Measurements from ENCODE around the gene LMO2.
A peak's percentile ranks its signal among the peaks of the same experiment; 100 is the strongest.

Gene LMO2

GRCh38 chr11:33900159-33900840 is 8.4 kb upstream of the LMO2 start:
- no peak overlapping the region for H3K4me3 ChIP-seq (ENCODE audit: insufficient read depth, low read length, poor library complexity, severe bottlenecking)
- no peaks in the 10 kb centered on the region for H4K20me1 ChIP-seq (ENCODE audit: low read depth, low read length)
- no peaks in the 10 kb centered on the region for H3K27me3 ChIP-seq (ENCODE audit: low read length)
- H3F3A ChIP-seq (ENCODE audit: insufficient read depth): peaks cover 4% of the 10 kb centered on the region; the same call in 1 of the 2 replicates
- peak overlapping the region; percentile 45 for H3K27ac ChIP-seq (ENCODE audit: low read depth, low read length)
- TF ChIP-seq EZH2phosphoT487 (conservative IDR thresholded peaks at IDR 0.05; ENCODE audit: low read length) (no peak), CTCF (IDR thresholded peaks at IDR 0.05; ENCODE audit: insufficient read depth, low read length, poor library complexity, severe bottlenecking) (no peak)
- H3K36me3 ChIP-seq (ENCODE audit: low read length): no peaks in the 10 kb centered on the region
- peak overlapping the region; percentile 32 for H3K4me2 ChIP-seq (ENCODE audit: low read depth, low read length, poor library complexity, severe bottlenecking)
- H3K9me2 ChIP-seq (replicated peaks; ENCODE audit: insufficient read depth, low read length): no peaks in the 10 kb centered on the region
- H3K9ac ChIP-seq (ENCODE audit: low read length): peak overlapping the region; percentile 24; the same call in 1 of the 2 replicates
- H3K79me2 ChIP-seq (ENCODE audit: insufficient read depth, low read length): no peaks in the 10 kb centered on the region
- H2AFZ ChIP-seq (ENCODE audit: low read depth, low read length, severe bottlenecking): peak overlapping the region; percentile 54
- H3K9me3 ChIP-seq (ENCODE audit: insufficient read depth, low read length): no peaks in the 10 kb centered on the region

GRCh38 chr11:33899400-33900037 is 7.6 kb upstream of the LMO2 start:
- H3K9me3 ChIP-seq (ENCODE audit: insufficient read depth, low read length): no peaks in the 10 kb centered on the region
- TF ChIP-seq EZH2phosphoT487 (conservative IDR thresholded peaks at IDR 0.05; ENCODE audit: low read length): no peak
- no peak for TF ChIP-seq CTCF (IDR thresholded peaks at IDR 0.05; ENCODE audit: insufficient read depth, low read length, poor library complexity, severe bottlenecking)
- H3K9me2 ChIP-seq (replicated peaks; ENCODE audit: insufficient read depth, low read length): no peaks in the 10 kb centered on the region
- no peaks in the 10 kb centered on the region for H4K20me1 ChIP-seq (ENCODE audit: low read depth, low read length)
- H3K36me3 ChIP-seq (ENCODE audit: low read length): no peaks in the 10 kb centered on the region
- H3K9ac ChIP-seq (ENCODE audit: low read length): 0 out of 2 replicates have a peak overlapping the region, but pooled peaks have one; percentile 24
- H3K79me2 ChIP-seq (ENCODE audit: insufficient read depth, low read length): no peaks in the 10 kb centered on the region
- H3K4me3 ChIP-seq (ENCODE audit: insufficient read depth, low read length, poor library complexity, severe bottlenecking): no peak overlapping the region
- no peak overlapping the region for H2AFZ ChIP-seq (ENCODE audit: low read depth, low read length, severe bottlenecking)
- H3K4me2 ChIP-seq (ENCODE audit: low read depth, low read length, poor library complexity, severe bottlenecking): peak overlapping the region; percentile 32
- peaks cover 4% of the 10 kb centered on the region; the same call in 1 of the 2 replicates for H3F3A ChIP-seq (ENCODE audit: insufficient read depth)
- H3K27ac ChIP-seq (ENCODE audit: low read depth, low read length): no peak overlapping the region
- H3K27me3 ChIP-seq (ENCODE audit: low read length): no peaks in the 10 kb centered on the region

DNA sequence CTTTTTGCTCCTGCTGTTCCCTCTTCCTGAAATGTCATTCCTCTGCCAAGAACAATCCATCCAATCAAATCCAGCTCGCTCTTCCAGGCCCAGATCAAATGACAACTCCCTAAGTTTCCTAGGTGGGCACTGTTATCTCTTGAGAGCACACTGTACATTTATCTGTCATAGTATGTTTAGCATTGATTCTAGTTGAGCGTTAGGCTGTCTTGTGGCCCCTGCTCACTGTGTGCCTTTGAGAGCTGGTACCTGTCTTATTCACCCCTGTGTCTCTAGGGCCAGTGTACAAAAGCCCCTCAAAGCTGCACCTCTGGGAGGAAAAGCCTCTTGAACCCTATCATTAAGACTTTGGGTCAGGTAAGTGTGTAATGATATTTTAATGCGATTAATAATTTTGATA is 7.1 kb upstream of the LMO2 start:
- Histone ChIP-seq H3K79me2 (ENCODE audit: insufficient read depth, low read length) (no peaks in the 10 kb centered on the region), H3K9me2 (replicated peaks; ENCODE audit: insufficient read depth, low read length) (no peaks in the 10 kb centered on the region), H3K9ac (ENCODE audit: low read length) (no peak overlapping the region), H3K27ac (ENCODE audit: low read depth, low read length) (no peak overlapping the region), H3K4me2 (ENCODE audit: low read depth, low read length, poor library complexity, severe bottlenecking) (no peak overlapping the region), H2AFZ (ENCODE audit: low read depth, low read length, severe bottlenecking) (no peak overlapping the region), H3K36me3 (ENCODE audit: low read length) (no peaks in the 10 kb centered on the region), H3F3A (ENCODE audit: insufficient read depth) (peaks cover 9% of the 10 kb centered on the region), H3K9me3 (ENCODE audit: insufficient read depth, low read length) (no peaks in the 10 kb centered on the region), H3K27me3 (ENCODE audit: low read length) (no peaks in the 10 kb centered on the region), H3K4me3 (ENCODE audit: insufficient read depth, low read length, poor library complexity, severe bottlenecking) (no peak overlapping the region), H4K20me1 (ENCODE audit: low read depth, low read length) (no peaks in the 10 kb centered on the region)
- TF ChIP-seq CTCF (IDR thresholded peaks at IDR 0.05; ENCODE audit: insufficient read depth, low read length, poor library complexity, severe bottlenecking) (no peak), EZH2phosphoT487 (conservative IDR thresholded peaks at IDR 0.05; ENCODE audit: low read length) (no peak)
